ENCODE data around the gene PBXIP1.

PBXIP1 gene

GRCh38 chr1:154956544-154956941, 644 bp upstream of the PBXIP1 start:
- no peak for DNase-seq

DNA sequence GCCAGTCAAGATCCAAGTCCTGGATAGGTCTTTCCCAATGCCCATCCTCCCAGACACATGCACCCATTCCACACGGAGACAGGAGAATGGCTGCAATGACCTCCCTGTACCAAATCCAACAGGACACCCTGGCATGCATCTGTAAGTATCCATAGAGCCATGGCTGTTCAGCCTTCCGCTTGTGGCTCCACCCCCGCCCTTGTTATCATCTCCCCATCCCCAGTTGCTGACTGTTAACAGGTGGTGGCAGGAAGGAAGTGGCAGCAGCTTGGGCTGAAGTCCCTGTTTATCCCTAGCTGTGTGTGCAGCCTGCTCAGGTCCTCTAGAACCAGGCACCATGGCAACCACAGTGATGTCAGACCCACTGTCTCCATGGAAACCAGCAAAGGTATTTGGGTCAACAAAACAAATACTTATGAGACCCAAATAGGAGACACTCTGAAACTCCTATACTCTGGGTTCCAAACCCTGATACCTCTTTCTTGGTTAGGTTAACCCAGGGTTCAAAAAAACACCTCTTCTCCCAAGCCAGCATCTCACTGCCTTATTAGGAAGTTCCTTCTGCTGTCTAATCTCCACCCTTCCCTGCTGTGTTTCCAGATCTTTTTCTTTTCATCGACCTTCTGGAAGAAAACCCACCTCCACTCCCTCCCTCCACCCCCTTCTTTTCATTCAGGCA, 721 bp downstream of the PBXIP1 start:
- DNase-seq = no peak

DNA sequence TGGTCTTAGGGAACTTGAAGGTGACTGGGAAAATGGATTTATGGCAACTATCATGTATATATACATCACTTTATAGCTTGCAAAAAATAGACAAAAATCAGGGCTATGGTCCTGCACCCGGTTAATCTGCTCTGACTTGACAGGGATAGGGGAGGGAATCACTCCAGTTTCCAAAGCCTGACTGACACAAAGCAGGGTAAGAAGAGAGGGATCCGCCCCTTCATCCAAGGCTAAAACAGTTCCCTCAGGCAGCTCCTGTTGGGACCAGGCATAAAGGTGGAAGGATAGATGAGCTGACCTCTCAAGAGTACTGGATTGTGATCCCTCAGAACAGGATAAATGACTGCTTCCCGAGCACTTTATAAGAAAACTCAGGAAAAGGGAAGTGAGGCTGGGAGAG, 1.4 kb downstream of the PBXIP1 start:
- DNase-seq = no peak

GRCh38 chr1:154953611-154954038, 2.3 kb downstream of the PBXIP1 start:
- peak in 1 of 2 donors; percentile 39 for DNase-seq

GRCh38 chr1:154952664-154953063, 3.2 kb downstream of the PBXIP1 start:
- DNase-seq = no peak

DNA sequence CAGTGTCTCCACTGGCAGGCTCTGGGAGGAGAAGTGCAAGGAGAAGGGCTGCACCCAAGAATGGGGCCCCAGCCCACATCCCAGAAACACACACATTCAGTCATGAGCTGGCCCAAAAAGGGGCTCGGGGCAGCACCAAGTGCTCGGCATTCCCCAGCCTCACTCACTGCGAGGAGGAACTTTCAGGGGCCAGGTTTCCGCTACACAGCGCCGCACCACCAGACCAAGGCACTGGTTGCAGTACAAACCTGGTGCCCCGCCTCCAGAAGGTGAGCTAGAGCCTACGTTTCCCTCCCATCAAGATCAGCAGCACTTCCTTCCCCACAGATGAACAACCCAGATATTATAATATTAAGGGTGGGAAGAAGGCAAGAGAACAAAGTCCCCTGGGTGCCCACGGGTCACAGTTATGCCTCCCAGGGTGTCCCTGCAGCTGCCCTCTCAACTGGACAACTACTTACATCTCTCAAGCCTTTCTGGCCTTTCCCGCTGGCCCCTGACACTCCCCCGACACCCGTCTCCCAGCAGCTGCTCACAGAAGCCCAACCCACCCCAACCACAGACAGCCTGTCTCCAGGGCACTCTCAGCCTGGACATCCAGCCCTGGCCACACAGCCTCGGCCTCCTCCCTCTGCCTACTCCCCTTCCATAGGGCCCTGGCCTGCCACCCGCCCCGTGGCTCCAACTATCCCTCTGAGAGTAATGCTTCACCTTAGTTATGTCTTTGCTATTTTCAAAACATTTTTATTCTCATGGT, 3.8 kb downstream of the PBXIP1 start:
- no peak for DNase-seq

DNA sequence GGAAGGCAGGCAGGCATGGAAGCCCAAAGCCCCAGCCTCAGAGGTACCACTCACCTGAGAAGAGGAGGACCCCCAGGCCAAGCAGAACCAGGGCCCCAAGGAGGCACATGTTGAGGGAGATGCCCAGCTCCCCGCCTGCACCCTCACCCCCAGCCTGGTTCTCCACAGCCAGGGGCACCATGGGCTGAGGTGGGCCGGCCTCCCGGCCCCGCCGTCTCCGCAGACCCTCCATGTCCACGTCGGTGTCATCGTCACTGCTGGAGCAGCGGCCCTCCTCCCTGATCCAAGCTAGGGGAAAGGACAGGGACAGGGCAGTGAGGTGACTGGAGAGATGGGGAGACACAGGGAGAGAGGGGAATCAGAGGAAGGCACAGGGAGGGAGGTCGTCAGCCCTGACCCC, 7.8 kb downstream of the PBXIP1 start:
- no peak for DNase-seq

GRCh38 chr1:154945962-154946850, 9.7 kb downstream of the PBXIP1 start:
- no peak for DNase-seq

GRCh38 chr1:154945160-154945961, 10.5 kb downstream of the PBXIP1 start:
- DNase-seq = no peak

GRCh38 chr1:154944401-154945159, 11.3 kb downstream of the PBXIP1 start:
- DNase-seq = no peak

DNA sequence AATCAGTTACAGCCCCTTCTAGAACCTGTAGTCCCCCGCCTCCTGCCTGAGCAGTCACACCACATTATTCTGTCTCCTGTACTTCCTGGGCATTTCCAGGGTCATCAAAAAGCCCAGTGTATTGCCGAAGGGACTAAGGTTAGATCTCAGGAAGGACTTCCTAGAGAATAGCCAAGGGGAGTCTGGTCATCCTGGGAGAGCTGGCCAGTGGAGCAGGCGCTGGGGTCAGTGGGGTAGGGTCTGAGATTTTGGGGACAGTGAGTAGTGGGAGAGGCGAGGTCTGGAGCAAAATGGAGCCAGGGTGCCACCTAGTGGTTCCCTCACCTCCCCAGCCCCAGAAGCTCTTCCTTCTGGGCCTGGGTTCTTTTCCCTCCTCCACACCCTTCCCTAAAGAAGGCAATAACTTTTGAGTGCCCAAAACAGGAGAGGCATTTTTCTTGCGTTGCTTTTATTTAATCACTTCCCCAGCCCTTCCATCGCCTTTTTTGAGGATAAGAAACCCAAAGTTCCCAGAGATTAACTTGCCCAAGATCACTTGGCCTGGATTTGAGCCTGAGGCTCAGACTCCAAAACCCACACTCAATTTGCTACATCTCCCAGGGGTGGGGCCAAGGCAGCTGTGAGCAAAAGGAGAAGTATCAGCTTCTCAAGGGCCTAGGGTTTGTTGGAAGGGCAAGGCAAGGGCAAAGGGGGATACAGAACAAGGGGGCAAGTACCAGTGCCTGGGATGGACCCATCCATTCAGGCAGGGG, 12.1 kb downstream of the PBXIP1 start:
- peak; percentile 45 to 48 for DNase-seq

- DNase-seq = no peak
These were observed 14.4 kb downstream of the PBXIP1 start for GRCh38 chr1:154941333-154942013.

DNA sequence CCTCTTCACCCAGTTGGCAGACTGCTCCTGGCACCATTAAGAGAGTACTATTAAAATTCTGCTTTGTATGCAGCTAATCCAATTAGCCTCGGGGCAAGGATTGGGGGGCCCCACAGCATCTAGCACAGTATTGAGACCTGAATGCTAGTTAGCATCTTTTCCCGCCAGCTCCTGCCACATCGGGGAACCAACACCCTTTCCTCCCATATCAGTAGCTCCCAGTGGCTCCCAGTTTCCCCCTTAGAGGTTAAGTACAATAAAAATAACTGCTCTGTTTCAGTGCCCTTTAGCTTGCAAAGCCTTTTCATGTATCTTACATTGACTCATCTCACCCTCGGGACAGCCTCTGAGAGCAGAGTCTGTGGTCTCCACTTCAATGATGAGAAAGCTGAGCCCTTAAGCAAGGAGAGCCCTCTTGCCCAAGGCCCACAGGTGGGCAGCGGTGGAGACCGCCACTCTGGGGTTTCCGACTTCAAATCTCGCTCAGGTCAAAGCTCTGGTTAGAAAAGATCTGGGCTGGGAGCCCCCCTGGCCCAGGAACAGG, 15.2 kb downstream of the PBXIP1 start:
- no peak for DNase-seq

GRCh38 chr1:154940213-154940560, 15.7 kb downstream of the PBXIP1 start:
- DNase-seq = no peak

GRCh38 chr1:154938604-154939399, 17.1 kb downstream of the PBXIP1 start:
- no peak for DNase-seq

- DNase-seq = no peak
These were observed 17.9 kb downstream of the PBXIP1 start for GRCh38 chr1:154937988-154938386.

- peak; percentile 83 to 90 for DNase-seq
These were observed 18.6 kb downstream of the PBXIP1 start for GRCh38 chr1:154937085-154937987.

DNA sequence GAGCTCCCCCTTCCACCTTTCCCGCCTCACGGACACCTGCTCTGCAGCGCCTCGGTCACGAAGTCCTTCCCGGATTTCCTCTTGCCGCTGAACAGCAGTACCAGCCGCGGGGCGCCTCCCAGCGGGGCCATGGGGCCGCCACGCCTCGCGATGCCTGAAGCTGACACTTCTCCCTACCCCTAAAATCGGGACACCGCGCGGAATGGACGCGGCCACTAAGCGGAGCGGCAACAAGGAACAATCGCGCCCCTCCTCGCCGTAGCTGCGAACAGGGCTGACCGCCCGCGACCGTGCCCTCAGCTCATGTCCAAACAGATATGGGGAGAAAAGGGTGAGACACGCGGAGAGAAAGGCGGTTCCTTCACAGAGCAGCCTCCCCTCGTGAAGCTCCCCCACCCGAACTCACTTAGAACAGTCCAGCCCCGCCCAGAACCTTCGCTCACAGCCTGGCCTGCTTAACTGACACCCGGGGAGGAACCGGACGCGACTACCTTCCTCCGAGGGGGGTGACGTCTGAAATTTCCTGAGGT, 19.3 kb downstream of the PBXIP1 start, which contains the start of gene PMVK:
PMVK (minus strand) TSS at position 165 of the 530 bp plus-strand sequence; CDS start at position 131, 34 bp downstream.
- DNase-seq = peak; percentile 88 to 96

All from inflammatory macrophage treated with lipopolysaccharide for 1 hour (primary cell).